IPS DF 19.7 (cell line): Measurements from ENCODE around the gene CPNE7.
"Not testable (repeated sequence)": the region's sequence is repeated elsewhere in the genome, so short reads cannot be mapped to it uniquely, and the experiment has no call there.

Source experiments
- DNase-seq: peaks from one replicate; pipeline ENCODE4 v3.0.0-alpha.2; 2013; ENCODE audit warnings: low read depth, low spot score

CPNE7 gene

DNA sequence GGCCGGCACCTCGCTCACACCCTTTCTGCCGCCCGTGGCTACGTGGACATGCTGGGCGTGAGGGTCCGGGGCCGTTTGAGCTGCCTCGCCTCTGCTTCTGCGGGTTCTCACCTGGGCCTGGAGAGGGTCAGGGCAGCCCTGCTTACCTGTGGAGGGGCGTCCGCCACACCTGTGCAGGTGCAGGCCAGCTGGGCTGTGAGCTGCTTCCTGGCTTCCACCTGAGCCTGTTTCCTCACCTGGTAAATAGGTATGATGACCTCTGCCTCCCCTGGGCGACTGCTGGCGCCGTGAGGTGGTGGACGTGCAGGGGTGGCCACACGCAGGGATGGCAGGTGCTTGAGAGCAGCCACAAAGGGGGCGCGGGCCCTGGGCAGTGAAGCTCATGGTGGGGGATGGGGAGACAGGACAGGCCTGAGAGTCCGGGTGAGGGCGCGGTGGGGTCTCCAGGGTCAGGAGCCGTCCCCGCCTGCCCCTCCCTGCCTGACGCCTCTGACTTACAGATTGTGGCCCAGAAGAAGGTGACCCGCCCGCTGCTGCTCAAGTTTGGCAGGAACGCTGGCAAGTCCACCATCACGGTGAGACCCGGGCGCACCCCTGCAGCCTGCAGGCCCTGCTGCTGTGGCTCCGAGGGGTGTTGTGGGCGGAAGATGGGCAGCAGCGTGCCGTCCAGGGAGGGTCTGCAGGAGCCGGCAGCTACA is 7.8 kb downstream of the CPNE7 start:
- DNase-seq: no peak

DNA sequence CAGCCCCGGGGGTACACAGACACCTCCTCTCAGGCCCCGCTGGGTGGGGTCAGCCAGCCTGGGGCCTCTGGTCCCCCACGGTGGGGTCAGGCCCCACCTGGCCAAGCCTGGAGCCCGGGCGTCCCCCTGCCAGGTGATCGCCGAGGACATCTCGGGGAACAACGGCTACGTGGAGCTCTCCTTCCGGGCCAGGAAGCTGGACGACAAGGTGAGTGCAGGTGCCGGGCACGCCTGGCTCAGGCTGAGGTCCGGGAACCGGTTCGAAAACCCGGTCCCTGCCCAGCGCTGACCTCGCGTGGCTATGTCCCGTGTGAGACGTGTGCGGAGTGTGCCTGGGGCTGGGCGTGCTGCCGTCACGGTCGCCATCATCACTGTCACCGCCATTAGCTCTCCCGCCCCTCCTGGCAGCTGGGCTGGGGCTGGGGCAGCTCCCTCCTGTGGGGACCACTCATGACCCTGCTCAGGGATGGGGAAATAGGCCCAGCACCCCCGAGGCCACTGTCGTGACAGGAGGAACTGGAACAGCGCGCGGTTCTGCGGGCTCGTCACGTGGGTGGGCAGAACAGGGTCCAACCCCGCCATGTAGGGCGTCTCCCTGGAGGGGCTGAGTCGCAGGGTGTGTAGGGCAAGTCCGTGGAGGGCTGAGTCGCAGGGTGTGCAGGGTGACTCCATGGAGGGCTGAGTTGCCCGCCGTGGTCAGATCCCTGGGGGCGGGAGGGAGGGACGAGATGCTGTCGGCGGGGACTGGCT is 8.5 kb downstream of the CPNE7 start:
- DNase-seq: no peak

DNA sequence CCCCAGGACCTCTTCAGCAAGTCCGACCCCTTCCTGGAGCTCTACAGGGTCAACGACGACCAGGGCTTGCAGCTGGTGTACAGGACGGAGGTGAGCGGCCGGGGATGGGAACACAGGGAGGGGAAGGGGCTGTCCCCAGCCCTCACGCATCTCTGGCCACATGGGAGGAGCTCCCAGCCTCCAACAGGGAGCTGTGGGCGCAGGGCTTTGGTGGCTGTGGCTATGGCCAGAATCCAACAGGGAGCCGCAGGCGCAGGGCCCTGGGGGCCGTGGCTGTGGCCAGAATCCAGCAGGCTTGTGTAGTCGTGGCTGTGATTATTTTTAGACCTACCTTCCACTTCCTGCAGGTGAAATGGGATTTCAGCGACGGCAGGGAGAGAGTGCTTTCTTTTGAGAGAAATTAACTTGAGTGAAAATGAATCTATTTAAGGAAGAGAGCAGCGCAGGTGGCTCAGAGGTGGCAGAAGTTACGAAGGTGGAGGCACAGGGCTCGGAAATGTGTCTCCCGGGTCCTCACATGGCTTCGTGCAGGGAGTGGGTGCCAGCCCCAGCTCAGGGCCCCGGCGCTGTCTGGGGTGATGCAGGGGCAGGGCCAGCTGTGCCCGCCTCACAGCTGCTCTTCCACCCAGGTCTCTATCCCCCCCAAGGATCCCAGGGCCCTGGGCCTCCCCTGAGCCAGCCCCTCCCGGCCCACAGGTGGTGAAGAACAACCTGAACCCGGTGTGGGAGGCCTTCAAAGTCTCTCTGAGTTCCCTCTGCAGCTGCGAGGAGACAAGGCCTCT is 9.4 kb downstream of the CPNE7 start:
- no peak for DNase-seq

DNA sequence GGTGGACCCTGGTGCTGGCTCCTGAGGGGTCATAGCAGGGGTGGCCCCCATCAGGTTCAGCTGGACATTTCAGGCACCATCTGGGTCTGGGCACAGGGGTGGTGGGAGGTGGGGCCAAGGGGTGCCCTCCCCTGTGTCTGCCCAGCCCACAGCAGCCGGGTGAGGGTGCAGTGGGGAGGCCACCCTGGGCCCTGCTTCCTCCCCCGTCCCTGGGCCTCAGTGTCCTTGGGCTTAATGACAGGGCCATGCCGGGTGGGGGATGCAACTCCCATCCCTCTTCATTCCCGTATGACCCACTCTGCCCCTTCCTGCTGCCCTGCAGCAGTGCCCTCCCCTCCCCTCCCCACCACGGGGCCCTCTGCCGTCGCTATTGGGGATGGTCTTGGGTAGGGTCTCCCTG is 10.7 kb downstream of the CPNE7 start:
- no peak for DNase-seq

DNA sequence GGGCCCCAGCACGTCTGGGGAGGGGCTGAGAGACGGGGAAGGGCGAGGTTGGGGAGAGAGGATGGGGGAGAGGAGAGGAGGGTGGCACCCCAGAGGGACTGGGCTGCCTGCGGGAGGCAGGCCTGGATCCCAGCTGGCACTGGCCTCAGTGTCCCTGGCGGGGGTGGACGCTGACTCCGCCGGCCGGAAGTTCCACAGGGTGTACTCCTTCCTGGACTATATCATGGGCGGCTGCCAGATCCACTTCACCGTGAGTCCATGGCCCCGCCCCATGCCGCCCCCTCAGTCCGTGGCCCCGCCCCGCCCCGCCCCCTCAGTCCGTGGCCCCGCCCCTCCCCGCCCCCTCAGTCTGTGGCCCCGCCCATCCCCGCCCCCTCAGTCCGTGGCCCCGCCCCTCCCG is 11.3 kb downstream of the CPNE7 start:
- no peak for DNase-seq

DNA sequence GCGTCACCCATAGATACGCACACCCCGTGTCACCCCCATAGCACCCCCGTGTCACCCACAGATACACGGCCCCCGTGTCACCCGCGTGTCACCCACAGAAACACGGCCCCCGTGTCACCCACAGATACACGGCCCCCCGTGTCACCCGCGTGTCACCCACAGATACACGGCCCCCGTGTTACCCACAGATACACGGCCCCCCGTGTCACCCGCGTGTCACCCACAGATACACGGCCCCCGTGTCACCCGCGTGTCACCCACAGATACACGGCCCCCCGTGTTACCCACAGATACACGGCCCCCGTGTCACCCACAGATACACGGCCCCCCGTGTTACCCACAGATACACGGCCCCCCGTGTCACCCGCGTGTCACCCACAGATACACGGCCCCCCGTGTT is 12.1 kb downstream of the CPNE7 start:
- not testable (repeated sequence) for DNase-seq

DNA sequence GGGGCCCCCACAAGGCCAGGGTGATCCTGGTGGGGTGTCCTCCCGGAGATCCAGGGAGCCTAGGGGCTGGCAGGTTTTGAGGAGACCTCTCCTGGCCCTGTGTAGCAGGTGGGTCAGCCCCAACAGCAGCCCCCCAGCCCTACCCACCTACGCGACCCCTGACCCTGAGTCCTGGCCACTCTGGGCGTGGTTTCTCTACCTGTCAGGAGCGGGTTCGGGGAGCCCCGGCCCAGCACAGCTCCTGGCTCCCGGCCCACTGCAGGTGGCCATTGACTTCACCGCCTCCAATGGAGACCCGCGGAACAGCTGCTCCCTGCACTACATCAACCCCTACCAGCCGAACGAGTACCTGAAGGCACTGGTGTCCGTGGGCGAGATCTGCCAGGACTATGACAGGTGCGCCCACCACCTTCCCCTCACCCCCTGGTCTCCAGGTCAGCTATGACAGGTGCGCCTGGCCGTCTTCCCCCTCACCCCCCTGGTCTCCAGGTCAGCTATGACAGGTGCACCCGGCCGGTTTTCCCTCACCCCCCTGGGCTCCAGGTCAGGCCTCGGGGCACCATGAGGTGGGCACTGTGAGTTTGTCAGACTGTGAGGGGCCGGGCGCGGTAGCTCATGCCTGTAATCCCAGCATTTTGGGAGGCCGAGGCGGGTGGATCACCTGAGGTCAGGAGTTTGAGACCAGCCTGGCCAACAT is 13.0 kb downstream of the CPNE7 start:
- no peak for DNase-seq

DNA sequence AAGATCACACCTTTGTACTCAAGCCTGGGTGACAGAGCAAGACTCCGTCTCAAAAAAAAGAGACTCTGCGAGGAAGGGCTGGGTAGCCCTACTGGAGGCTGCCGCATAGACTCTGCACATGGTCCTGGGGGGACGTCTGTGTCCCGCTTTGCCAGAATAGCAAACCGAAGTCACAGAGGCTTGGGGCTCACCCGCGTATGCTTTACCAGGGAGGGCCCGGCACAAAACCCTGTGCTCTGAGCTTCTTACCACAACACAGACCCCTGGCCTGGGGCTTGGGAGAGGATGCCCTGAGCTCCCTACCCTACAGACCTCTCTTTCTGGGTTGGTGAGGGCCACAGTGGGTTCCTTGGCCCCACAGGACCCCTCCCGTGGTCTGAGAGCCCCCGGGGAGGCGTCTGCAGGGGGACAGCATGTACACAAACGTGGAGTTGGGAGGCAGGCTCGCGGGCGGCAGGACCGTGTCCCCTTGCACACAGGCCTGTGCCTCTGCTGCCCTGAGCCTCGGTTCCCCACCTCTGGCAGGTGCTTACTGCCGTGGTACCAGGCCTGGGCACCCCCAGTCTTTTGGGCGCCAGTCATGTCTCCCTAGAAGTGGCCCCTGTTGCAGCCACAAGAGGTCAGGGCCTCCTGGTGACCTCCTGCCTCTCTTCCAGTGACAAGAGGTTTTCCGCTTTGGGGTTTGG is 13.8 kb downstream of the CPNE7 start:
- DNase-seq: no peak

DNA sequence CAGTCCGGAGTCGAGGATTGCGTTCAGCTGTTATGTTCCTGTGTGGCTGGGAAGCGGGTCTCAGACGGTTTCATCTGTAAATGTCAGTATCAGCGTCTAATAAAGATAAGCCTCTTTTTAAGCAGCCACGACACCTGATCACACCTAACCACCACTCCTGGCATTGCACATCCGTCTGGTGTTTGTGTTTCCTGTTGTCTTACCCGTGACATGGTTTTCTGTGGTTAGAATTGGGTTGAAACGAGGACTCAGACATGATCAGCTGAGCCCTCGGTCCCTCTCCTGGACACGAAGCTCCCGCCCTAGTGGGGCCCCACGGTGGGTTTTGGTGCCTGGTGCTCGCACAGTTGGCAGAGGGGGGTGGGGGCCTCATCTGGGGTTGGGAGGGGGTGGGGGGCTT is 18.3 kb downstream of the CPNE7 start:
- no peak for DNase-seq

DNA sequence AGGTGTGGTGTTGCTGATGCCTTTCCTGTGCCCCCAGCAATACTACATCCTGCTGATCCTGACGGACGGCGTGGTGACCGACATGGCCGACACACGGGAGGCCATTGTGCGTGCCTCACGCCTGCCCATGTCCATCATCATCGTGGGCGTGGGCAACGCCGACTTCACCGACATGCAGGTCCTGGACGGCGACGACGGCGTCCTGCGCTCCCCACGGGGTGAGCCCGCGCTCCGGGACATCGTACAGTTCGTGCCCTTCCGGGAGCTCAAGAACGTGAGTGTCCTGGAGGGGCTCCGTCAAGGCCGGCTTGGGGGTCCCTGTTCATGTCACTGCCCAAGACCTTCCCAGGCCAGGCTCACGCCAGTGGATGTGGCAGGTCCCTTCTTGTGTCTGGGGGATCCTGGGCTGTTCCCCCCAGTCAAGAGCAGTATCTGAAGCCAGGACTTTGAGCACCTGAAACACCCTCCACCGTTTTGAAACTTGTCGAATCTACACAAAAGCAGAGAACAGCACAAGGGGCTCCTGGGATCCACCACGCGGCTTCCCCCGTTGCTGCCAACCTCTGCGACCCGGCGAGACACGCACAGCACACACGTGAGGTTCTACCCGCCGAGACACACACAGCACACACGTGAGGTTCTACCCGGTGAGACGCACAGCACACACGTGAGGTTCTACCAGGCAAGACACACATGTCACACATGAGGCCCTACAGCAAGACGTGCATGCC is 19.9 kb downstream of the CPNE7 start:
- DNase-seq: no peak

DNA sequence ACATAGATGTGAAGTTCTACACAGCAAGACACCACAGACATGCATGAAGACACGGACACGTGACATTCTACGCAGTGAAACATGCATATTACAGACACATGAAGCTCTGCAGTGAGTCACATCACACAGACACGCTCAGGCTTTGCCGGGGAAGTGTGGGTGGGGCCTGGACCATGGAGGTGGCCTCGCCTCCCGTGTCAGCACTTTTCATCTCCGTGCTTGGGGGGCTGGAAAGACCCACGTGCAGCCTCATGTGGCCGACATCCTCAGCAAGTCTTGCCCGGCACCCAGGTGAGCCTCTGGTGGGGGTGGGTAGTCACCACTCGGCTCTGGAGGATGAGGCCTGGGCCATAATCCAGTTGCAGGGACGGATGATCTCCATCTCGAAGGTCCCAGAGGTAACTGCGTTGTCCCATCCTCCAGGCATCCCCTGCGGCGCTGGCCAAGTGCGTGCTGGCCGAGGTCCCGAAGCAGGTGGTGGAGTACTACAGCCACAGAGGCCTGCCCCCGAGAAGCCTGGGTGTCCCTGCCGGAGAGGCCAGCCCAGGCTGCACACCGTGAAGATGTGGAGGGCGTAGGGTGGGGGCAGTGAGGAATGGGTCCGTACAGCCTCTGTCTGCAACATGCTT is 20.6 kb downstream of the CPNE7 start:
- no peak for DNase-seq

DNA sequence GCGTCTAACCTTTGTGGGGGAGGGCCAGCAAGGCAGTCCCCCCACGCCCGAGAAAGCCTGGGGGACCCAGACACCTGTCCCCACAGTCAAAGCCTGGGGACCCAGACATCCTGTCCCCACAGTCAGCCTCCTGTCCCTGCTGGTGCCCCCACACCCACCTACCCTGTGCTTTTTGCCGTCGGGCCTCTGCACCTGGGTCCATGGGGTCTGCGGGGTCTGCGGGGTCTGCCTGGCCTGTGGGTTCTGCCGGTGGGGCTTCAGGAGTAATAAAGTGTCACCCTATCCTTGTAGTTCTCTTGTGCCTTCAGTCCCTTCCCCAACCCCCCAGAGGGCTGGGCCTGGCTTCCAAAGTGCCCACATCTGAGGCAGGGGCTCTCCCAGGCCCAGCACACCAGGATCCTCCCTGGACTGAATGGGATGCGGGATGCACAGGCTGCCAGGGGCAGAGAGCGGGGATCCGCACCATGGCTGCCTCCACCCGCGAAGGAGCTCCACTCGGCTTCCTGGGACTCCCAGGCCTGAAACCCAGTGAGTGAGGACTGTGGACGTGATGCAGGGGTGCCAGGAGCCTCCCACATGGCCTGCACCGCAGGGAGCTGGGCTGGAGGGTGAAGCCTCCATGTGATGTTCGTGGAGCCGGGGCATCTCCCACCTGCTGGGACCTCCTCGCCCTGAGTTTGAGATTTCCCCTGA is 21.5 kb downstream of the CPNE7 start:
- no peak for DNase-seq

DNA sequence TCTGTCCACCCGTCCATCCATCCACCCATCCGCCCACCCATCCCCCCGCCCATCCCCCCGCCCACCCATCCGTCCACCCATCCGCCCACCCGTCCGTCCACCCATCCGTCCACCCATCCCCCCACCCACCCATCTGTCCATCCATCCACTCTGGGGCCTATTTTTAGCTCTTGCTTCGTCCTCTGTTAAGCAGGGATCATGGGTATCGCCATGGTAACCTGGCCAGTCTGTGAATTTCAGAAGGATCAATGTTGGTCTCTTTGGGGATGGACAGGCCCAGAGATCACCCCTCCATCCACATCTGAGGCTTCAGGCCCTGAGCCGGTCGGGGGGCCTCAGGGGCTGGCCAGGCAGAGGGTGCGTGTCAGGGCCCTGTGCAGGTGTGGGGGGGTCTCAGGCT is 22.6 kb downstream of the CPNE7 start:
- no peak for DNase-seq

DNA sequence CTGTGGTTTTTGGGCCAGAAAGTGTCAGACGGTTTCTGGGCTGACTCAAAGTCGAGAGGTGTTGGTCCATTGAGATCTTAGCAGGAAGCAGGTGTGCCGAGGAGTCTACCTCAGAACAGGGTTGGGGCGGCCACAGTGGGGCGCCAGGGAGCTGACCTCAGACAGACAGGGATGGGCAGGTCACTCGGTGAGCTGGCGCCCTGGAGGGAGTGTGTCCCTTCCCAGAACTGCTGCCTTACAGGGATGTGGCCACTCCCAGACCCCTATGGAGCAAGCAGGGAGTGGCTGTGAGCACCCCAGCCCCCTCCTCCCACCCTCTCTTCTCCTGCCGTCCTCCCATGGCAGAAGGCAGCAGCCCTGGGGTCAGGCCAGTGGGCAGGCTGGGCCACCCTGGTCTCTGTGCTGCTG is 23.9 kb downstream of the CPNE7 start:
- no peak for DNase-seq

DNA sequence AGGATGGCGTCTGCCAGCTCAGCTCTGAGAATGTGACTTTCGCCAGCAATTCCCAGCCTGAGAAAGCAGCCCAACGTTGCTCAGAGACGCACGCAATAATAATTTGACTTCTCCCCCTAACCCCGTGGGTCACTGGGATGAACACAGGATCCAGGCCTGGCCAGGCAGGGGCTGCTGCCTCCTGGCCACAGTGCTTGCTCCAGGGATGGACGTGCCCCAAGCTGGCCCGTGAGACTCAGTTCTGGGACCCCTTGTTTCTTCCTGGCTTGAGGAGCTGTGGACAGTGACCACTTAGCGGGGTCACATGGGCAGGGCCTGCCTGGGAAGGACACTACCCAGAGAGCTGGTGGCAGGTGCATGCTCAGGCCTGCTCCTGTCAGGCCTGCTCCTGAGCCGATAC is 24.3 kb downstream of the CPNE7 start:
- no peak for DNase-seq

DNA sequence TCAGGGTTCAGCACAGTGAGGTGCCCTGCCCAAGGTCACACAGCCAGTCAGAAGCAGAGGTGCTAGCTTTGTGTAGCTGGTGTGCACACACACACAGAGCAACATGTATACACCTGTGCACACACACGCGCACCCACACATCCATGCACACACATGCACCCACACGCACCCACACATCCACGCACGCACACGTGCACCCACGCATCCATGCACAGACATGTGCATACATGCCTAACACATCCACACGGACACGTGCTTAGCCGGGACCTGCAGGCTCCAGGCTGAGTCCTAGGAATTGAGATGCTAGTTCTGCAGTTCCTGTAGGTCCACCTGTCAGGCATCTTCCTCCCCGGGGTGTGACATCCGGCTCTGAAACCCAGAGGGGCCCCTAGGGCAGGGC is 24.9 kb downstream of the CPNE7 start:
- no peak for DNase-seq

DNA sequence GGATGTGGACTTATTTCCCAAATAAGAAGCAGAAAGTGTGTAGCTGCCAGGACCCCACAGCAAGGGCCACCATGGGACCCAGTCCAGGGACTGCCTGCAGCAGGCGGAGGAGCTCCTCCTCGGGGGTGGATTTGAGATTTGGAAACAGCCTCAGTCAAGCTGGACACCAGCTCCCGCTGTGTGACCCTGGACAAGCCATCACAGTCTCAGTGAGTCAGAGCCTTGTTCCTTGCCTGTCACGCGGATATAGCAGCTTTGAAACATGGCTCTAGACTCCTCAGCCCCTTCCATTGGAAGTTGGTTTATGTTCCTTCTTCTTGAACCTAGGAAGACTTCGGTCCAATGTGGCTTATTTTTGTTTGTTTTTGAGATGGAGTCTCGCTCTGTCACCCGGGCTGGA is 25.4 kb downstream of the CPNE7 start:
- DNase-seq: no peak

DNA sequence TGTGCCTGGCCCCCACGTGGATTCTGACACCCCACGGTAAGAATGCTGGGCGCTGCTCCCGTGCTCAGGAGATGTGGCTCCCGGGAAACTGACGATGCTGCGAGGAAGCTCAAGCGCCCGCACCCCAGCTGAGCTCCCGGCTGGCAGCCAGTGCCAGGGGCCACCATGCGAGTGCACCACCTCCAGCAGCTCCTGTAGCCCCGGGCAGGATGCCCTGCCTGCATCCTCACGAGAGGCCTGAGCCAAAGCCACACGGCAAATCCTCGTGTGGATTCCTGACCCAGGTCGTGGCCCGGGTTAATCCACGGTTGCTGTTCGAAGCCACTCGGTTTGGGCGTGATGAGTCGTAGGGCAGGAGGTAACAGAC is 26.3 kb downstream of the CPNE7 start:
- no peak for DNase-seq

DNA sequence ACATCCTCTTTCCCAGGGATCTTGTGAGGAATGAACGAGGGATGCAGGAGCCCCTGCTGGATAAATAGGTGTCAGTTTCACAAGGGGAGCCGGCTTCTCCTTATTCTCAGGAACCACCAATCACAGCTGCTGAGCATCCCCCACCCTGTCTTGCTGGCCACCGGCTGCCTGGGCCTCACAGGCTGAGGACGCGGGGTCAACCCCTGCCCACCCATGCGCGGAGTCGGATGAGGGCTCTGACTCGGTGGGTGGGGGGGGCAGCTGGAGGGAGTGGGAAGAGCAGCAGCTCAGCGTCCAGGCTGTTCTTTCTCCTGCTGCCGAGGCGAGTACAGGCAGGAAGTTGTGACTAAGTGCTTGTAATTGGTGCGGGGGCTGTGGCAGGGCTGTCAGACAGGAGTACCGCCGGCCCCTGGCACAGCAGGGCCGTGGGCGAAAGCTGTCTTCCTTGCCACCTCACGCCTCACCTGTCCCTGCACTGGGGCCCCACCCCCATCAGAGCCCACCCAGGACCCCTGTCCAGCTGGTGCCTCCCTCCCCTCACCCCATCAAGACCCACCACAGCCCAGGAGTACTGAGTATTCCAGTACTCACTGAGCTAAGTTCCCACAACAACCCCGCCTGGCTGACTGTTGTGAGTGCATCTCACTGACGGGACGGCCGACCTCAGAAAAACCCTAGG is 26.9 kb downstream of the CPNE7 start:
- DNase-seq: no peak
